Ishikawa (cell line): ENCODE measurements around the gene ULBP2.

ENCODE experiments used
- CEBPB ChIP-seq: IDR thresholded peaks from 2 replicates; pipeline ENCODE4 v1.6.1; 2012
- CREB1 ChIP-seq: IDR thresholded peaks from 2 replicates; pipeline ENCODE4 v1.6.1; 2012; ENCODE audit warnings: low read depth
- EGR1 ChIP-seq: IDR thresholded peaks from 2 replicates; pipeline ENCODE4 v1.6.1; 2012
- EP300 ChIP-seq: IDR thresholded peaks from 2 replicates; pipeline ENCODE4 v1.6.1; 2012; ENCODE audit warnings: borderline replicate concordance
- FOXM1 ChIP-seq: IDR thresholded peaks from 2 replicates; pipeline ENCODE4 v1.6.1; 2012; ENCODE audit warnings: low read depth, borderline replicate concordance
- NFIC ChIP-seq: IDR thresholded peaks from 2 replicates; pipeline ENCODE4 v1.6.1; 2012
- RAD21 ChIP-seq: IDR thresholded peaks from 2 replicates; pipeline ENCODE4 v1.6.1; 2012; ENCODE audit warnings: low read depth
- REST ChIP-seq: IDR thresholded peaks from 2 replicates; pipeline ENCODE4 v1.6.1; 2012; ENCODE audit warnings: low read depth, mild to moderate bottlenecking
- TAF1 ChIP-seq: IDR thresholded peaks from 2 replicates; pipeline ENCODE4 v1.6.1; 2012; ENCODE audit warnings: low read depth, mild to moderate bottlenecking
- TCF12 ChIP-seq: IDR thresholded peaks from 2 replicates; pipeline ENCODE4 v1.6.1; 2012; ENCODE audit warnings: low read depth
- TEAD4 ChIP-seq: IDR thresholded peaks from 2 replicates; pipeline ENCODE4 v1.6.1; 2012
- YY1 ChIP-seq: IDR thresholded peaks from 2 replicates; pipeline ENCODE4 v1.6.1; 2012; ENCODE audit warnings: low read depth
- ZBTB7A ChIP-seq: IDR thresholded peaks from 2 replicates; pipeline ENCODE4 v1.6.1; 2012; ENCODE audit warnings: low read depth
- TF ChIP-seq, protein P1 (sequence below): IDR thresholded peaks from 2 replicates; pipeline ENCODE4 v1.6.1; 2012
- TF ChIP-seq, protein P2 (sequence below): IDR thresholded peaks from 2 replicates; pipeline ENCODE4 v1.6.1; 2012

The ULBP2 gene

GRCh38 chr6:149987602-149988107, 45.8 kb downstream of the ULBP2 start:
- no peak for TF ChIP-seq REST
- TF ChIP-seq, protein P1, sequence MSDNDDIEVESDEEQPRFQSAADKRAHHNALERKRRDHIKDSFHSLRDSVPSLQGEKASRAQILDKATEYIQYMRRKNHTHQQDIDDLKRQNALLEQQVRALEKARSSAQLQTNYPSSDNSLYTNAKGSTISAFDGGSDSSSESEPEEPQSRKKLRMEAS = no peak
- no peak for TF ChIP-seq TCF12
- TF ChIP-seq FOXM1 = no peak
- TF ChIP-seq NFIC = no peak
- no peak for TF ChIP-seq CEBPB
- TF ChIP-seq EGR1 = no peak
- TF ChIP-seq TEAD4 = no peak
- TF ChIP-seq CREB1 = no peak
- no peak for TF ChIP-seq YY1
- no peak for TF ChIP-seq TAF1
- TF ChIP-seq, protein P2, sequence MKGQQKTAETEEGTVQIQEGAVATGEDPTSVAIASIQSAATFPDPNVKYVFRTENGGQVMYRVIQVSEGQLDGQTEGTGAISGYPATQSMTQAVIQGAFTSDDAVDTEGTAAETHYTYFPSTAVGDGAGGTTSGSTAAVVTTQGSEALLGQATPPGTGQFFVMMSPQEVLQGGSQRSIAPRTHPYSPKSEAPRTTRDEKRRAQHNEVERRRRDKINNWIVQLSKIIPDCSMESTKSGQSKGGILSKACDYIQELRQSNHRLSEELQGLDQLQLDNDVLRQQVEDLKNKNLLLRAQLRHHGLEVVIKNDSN = no peak
- TF ChIP-seq ZBTB7A = no peak
- TF ChIP-seq EP300 = no peak

GRCh38 chr6:149988550-149989346, 46.9 kb downstream of the ULBP2 start:
- no peak for TF ChIP-seq ZBTB7A
- no peak for TF ChIP-seq TCF12
- no peak for TF ChIP-seq EP300
- TF ChIP-seq EGR1 = no peak
- TF ChIP-seq RAD21 = no peak
- TF ChIP-seq, protein P1 = no peak
- TF ChIP-seq TAF1 = no peak
- TF ChIP-seq CEBPB = no peak
- TF ChIP-seq FOXM1 = no peak
- TF ChIP-seq NFIC = no peak
- TF ChIP-seq TEAD4 = no peak
- TF ChIP-seq CREB1 = no peak
- TF ChIP-seq, protein P2 = no peak
- TF ChIP-seq REST = no peak
- TF ChIP-seq YY1 = no peak

DNA sequence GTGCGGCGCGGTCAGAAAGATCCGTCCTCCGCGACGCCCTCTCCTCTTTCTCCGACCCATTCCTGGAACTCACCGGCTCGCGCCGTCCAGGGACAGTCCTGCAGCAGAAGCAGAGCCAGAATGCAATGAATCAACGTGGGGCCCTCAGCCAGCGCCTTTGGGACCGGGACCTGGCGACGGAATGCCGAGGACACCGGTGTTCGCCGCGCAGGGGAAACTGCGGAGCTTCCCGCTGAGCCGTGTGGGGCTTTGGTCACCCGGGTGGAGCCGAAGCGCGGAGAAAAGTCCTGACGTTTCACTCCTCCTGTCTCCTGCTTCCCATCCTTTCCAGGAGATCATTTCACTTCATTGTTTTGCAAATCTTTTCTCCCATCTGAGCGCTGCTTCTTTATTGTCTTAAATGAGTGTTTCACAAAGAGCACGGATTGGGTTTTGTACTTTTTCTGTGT, 48.4 kb downstream of the ULBP2 start:
- no peak for TF ChIP-seq CREB1
- TF ChIP-seq EP300 = no peak
- no peak for TF ChIP-seq CEBPB
- no peak for TF ChIP-seq NFIC
- TF ChIP-seq REST = no peak
- TF ChIP-seq ZBTB7A = no peak
- TF ChIP-seq, protein P2 = no peak
- TF ChIP-seq TEAD4 = no peak
- no peak for TF ChIP-seq EGR1
